DOHH2 (cell line): ENCODE results near the gene MBLAC1.

Source experiments
- CTCF ChIP-seq: fragments of 200-600 bp; sonication (generic); IDR thresholded peaks from one replicate; pipeline ENCODE4 v1.5.1; 2014; ENCODE audit warnings: antibody characterized with exemption, mild to moderate bottlenecking, low read depth, low read length; ENCODE audit not compliant: poor library complexity, severe bottlenecking
- EZH2phosphoT487 ChIP-seq: fragments of 200-600 bp; sonication (generic); IDR thresholded peaks from 2 replicates; pipeline ENCODE4 v1.6.1; 2017; ENCODE audit warnings: borderline replicate concordance, mild to moderate bottlenecking, antibody characterized with exemption, low read length, moderate library complexity, mixed read lengths

- TF ChIP-seq CTCF: no peak
- no peak for TF ChIP-seq EZH2phosphoT487
These were observed 38.6 kb upstream of the MBLAC1 start for GRCh38 chr7:100088095-100088620.
